Astrocyte of the spinal cord (primary cell): Measurements from ENCODE around the gene NR5A2.
A peak's percentile ranks its signal among the peaks of the same experiment; 100 is the strongest.

Experiments
- DNase-seq: peaks from one replicate; pipeline ENCODE4 v3.0.0; 2011; ENCODE audit warnings: low read depth, low spot score
- H3K4me3 ChIP-seq: 2 replicates; pipeline ENCODE4 v1.5.1; 2011; ENCODE audit warnings: low read depth, mild to moderate bottlenecking, low read length, moderate library complexity
- CTCF ChIP-seq: IDR thresholded peaks from 2 replicates; pipeline ENCODE4 v1.5.1; 2012; ENCODE audit warnings: low read depth, mild to moderate bottlenecking, low read length, inconsistent platforms
- in situ Hi-C: cut with HindIII; loops from 2 replicates; pipeline ENCODE4 v1.10.0; 2017; ENCODE audit warnings: low sequenced_read_pairs

Gene NR5A2

GRCh38 chr1:200147094-200147493, 119.6 kb downstream of the NR5A2 start:
- no peak for TF ChIP-seq CTCF
- no peak overlapping the region for H3K4me3 ChIP-seq
- DNase-seq, result no peak
- in situ Hi-C loops, result no loop called here

- in situ Hi-C loops, result no loop called here
- no peak overlapping the region for H3K4me3 ChIP-seq
- no peak for TF ChIP-seq CTCF
- DNase-seq, result no peak
Observed at GRCh38 chr1:200147742-200148141, 120.2 kb downstream of the NR5A2 start.

GRCh38 chr1:200150006-200150405, 122.5 kb downstream of the NR5A2 start:
- in situ Hi-C loops, result no loop called here
- no peak overlapping the region for H3K4me3 ChIP-seq
- no peak for DNase-seq
- no peak for TF ChIP-seq CTCF

GRCh38 chr1:200150721-200151120, 123.2 kb downstream of the NR5A2 start:
- no peak overlapping the region for H3K4me3 ChIP-seq
- TF ChIP-seq CTCF, result no peak
- in situ Hi-C loops, result no loop called here
- DNase-seq, result peak; percentile 55

- no peak overlapping the region for H3K4me3 ChIP-seq
- DNase-seq, result no peak
- no peak for TF ChIP-seq CTCF
- in situ Hi-C loops, result no loop called here
Observed at GRCh38 chr1:200152336-200152735, 124.8 kb downstream of the NR5A2 start.

- in situ Hi-C loops, result no loop called here
- no peak for DNase-seq
Observed at GRCh38 chr1:200153277-200154055, 126.0 kb downstream of the NR5A2 start.

More at GRCh38 chr1:200153277-200154055, 126.0 kb downstream of the NR5A2 start:
- no peak for TF ChIP-seq CTCF
- H3K4me3 ChIP-seq, result no peak overlapping the region
